SK-N-SH (cell line): ENCODE results near the gene HOXD10. TPM values are rescaled to one million over a fixed set of nuclear protein-coding genes. Genes with fewer than 3 reads are reported as not detected.

ENCODE experiments used
- CTCF ChIA-PET: fragments of 300-600, 350-600 bp; formaldehyde crosslinking; extraction: SDS; loops from one replicate; lab custom pipeline; 2021; lab: Yijun Ruan, JAX
- POLR2A ChIA-PET: fragments of 350-600 bp; sonication (Branson Sonifier 250); formaldehyde crosslinking; extraction: SDS; loops from one replicate; lab custom pipeline; 2020; ENCODE audit warnings: antibody characterized with exemption, inconsistent platforms; lab: Yijun Ruan, JAX
- DNase-seq: peaks from one replicate; pipeline ENCODE4 v3.0.0; 2012
- H2AFZ ChIP-seq: fragments of 200-600 bp; sonication (generic); 2 replicates; pipeline ENCODE4 v1.8.1; 2016; ENCODE audit warnings: antibody characterized with exemption, mild to moderate bottlenecking, low read depth
- H3F3A ChIP-seq: fragments of 200-600 bp; sonication (generic); replicated peaks from 2 replicates; pipeline ENCODE3; 2016; ENCODE audit warnings: antibody characterized with exemption, mild to moderate bottlenecking; ENCODE audit not compliant: insufficient read depth
- H3K27ac ChIP-seq, 2 experiments: fragments of 200-500 bp in 1 of 2; fragments of 200-600 bp in 1 of 2; sonication (Bioruptor generic) in 1 of 2; sonication (generic), shearing (Covaris generic) in 1 of 2; 2 replicates each; pipeline versions ENCODE4 v1.5.1 to v1.6.1; 2014 to 2016; ENCODE audit warnings: low read depth in 2 of 2, inconsistent platforms in 1 of 2, low read length in 1 of 2, mild to moderate bottlenecking in 1 of 2, mixed read lengths in 1 of 2
- H3K27me3 ChIP-seq: fragments of 200-600 bp; sonication (generic), shearing (Covaris generic); 2 replicates; pipeline ENCODE4 v1.6.1; 2016; ENCODE audit warnings: mixed run types; ENCODE audit not compliant: insufficient read depth
- H3K36me3 ChIP-seq, 2 experiments: fragments of 200-500 bp in 1 of 2; fragments of 200-600 bp in 1 of 2; sonication (Bioruptor generic) in 1 of 2; sonication (generic) in 1 of 2; replicated peaks in 1 of 2; 2 replicates each; pipeline versions ENCODE3 to v1.5.1; 2014 to 2016; ENCODE audit warnings: low read length in 1 of 2, mild to moderate bottlenecking in 1 of 2; ENCODE audit not compliant: insufficient read depth in 2 of 2, control insufficient read depth in 1 of 2
- H3K4me1 ChIP-seq, 2 experiments: fragments of 200-500 bp in 1 of 2; fragments of 200-600 bp in 1 of 2; sonication (Bioruptor generic) in 1 of 2; sonication (generic), shearing (Covaris generic) in 1 of 2; 2 replicates each; pipeline versions ENCODE4 v1.5.1 to v1.6.1; 2014 to 2016; ENCODE audit warnings: low read depth in 1 of 2, low read length in 1 of 2, mixed run types in 1 of 2; ENCODE audit not compliant: insufficient read depth in 2 of 2, control insufficient read depth in 1 of 2
- H3K4me2 ChIP-seq: fragments of 200-600 bp; sonication (generic), shearing (Covaris generic); 2 replicates; pipeline ENCODE4 v1.6.1; 2017; ENCODE audit warnings: mixed run types
- H3K4me3 ChIP-seq, 2 experiments: fragments of 200-500 bp in 1 of 2; fragments of 200-600 bp in 1 of 2; sonication (Bioruptor generic) in 1 of 2; sonication (generic), shearing (Covaris generic) in 1 of 2; 2 replicates each; pipeline versions ENCODE4 v1.5.1 to v1.8.1; 2014 to 2016; ENCODE audit warnings: low read depth in 2 of 2, inconsistent platforms in 1 of 2, low read length in 1 of 2, mild to moderate bottlenecking in 1 of 2, mixed read lengths in 1 of 2, moderate library complexity in 1 of 2
- H3K79me2 ChIP-seq: fragments of 200-600 bp; sonication (generic); 2 replicates; pipeline ENCODE4 v1.8.1; 2017; ENCODE audit warnings: mild to moderate bottlenecking; ENCODE audit not compliant: insufficient read depth
- H3K9ac ChIP-seq: fragments of 200-600 bp; sonication (generic); 2 replicates; pipeline ENCODE4 v1.6.1; 2017; ENCODE audit warnings: mixed run types
- H3K9me2 ChIP-seq: fragments of 200-600 bp; sonication (generic); 2 replicates; pipeline ENCODE4 v1.6.1; 2017; ENCODE audit warnings: mixed run types
- H3K9me3 ChIP-seq: fragments of 200-600 bp; sonication (generic); 2 replicates; pipeline ENCODE4 v1.6.1; 2017; ENCODE audit warnings: mixed run types, mild to moderate bottlenecking, moderate library complexity
- H4K20me1 ChIP-seq: fragments of 200-600 bp; sonication (generic); 2 replicates; pipeline ENCODE4 v1.6.1; 2017; ENCODE audit warnings: mild to moderate bottlenecking, mixed run types; ENCODE audit not compliant: insufficient read depth
- CHD2 ChIP-seq: fragments of 150-350 bp; IDR thresholded peaks from 2 replicates; pipeline ENCODE4 v1.6.1; 2018; ENCODE audit warnings: low read length; ENCODE audit not compliant: partially characterized antibody
- CTCF ChIP-seq: fragments of 200-600 bp; sonication (generic); IDR thresholded peaks from 2 replicates; pipeline ENCODE4 v1.6.1; 2017; ENCODE audit warnings: antibody characterized with exemption, mild to moderate bottlenecking, moderate library complexity
- FOXM1 ChIP-seq: IDR thresholded peaks from 2 replicates; pipeline ENCODE4 v1.4.0; 2012; ENCODE audit warnings: low read depth, mild to moderate bottlenecking
- GATA2 ChIP-seq: sonication (generic); formaldehyde crosslinking; IDR thresholded peaks from 2 replicates; pipeline ENCODE4 v1.5.0; 2020; ENCODE audit warnings: mild to moderate bottlenecking, missing genetic modification reagents
- MXI1 ChIP-seq: IDR thresholded peaks from 2 replicates; pipeline ENCODE4 v1.6.1; 2012; ENCODE audit warnings: mild to moderate bottlenecking, low read depth, low read length, improper control_type of control experiment
- NRF1 ChIP-seq: IDR thresholded peaks from 2 replicates; pipeline ENCODE4 v1.6.1; 2012; ENCODE audit warnings: low read depth, mild to moderate bottlenecking, low read length
- POLR2AphosphoS5 ChIP-seq: IDR thresholded peaks from 2 replicates; pipeline ENCODE4 v1.6.1; 2012; ENCODE audit warnings: low read depth, low read length
- RAD21 ChIP-seq: IDR thresholded peaks from 2 replicates; pipeline ENCODE4 v1.6.1; 2012; ENCODE audit warnings: mild to moderate bottlenecking, low read length
- TAF1 ChIP-seq: IDR thresholded peaks from 2 replicates; pipeline ENCODE4 v1.6.1; 2012; ENCODE audit warnings: low read depth, mild to moderate bottlenecking, low read length, moderate library complexity, borderline replicate concordance
- USF2 ChIP-seq: fragments of 150-350 bp; IDR thresholded peaks from 2 replicates; pipeline ENCODE4 v1.6.1; 2017; ENCODE audit warnings: antibody characterized with exemption, low read length, low read depth, borderline replicate concordance
- YY1 ChIP-seq: IDR thresholded peaks from 2 replicates; pipeline ENCODE4 v1.4.0; 2012; ENCODE audit warnings: low read depth, mild to moderate bottlenecking
- WGBS: methylation state at CpG from one replicate; pipeline ENCODE4 v1.1.6; 2017; ENCODE audit warnings: low lambda C conversion rate; 5-methylcytosine and 5-hydroxymethylcytosine counted together
- polyA plus RNA-seq, 3 experiments: library from polyadenylated mRNA; depleted of rRNA; stranded (reverse); fragments of >200 nt; gene quantifications; 2 replicates each; pipeline ENCODE4 v1.2.3, GENCODE V29; 2012

The HOXD10 gene
- polyA plus RNA-seq, 1 of the 3 experiments (the other 2 are of a cell fraction) = 0.10 TPM

DNA sequence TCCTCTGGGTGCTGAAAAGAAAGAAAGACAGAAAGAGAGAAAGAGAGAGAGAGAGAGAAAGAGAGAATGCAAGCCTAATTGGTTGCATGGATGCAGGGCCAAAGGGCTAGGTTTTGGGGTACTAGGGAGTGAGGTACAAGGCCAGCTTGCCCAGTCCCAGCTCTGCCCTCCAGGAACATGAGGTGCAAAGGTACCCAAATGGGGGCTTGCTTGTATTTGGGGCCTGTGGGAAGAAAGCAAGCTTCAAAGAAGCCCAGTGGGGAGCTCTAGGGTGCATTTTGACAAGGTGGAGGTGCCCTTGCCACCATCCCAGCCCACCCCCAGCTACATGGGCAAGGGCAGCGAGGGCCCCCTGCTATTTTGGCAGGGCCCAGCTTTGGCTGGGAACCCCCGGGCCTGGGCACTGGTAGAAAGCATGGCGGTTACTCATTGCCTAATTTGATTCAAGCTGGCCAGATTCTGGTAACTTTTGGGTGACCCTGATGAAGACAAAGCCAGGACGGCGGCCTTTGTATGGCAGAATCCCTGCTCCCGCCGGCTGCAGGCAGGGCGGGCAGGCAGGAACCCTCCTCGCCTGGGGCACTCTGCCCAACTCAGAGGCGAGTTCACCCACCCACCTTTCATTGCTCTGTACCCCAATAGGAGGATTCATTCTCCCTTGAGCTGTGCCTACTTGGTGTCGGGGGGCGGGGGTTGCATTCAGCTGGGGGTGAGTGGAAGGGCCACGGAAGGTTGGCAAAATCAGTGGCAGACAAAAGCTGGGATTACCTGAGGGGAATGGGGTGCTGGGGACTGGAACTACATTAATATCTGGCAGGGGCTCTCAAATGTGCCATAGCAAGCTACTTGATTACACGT lies 34.2 kb downstream of the HOXD10 start:
- Histone ChIP-seq H4K20me1 (no peaks in the 10 kb centered on the region), H3K27me3 (no peaks in the 10 kb centered on the region), H2AFZ (no peak overlapping the region), H3K27ac (no peak overlapping the region), H3K79me2 (no peaks in the 10 kb centered on the region)
- DNase-seq = no peak
- 97% methylated on average over 7 of the region's 14 CpGs for WGBS
- TF ChIP-seq MXI1 = no peak
- no peak for TF ChIP-seq FOXM1
- TF ChIP-seq CTCF = no peak
- no peak for TF ChIP-seq YY1
- no peak for TF ChIP-seq GATA2 (CRISPR knock-in tag)
- no peak for TF ChIP-seq CHD2
- TF ChIP-seq NRF1 = no peak
- no peak for TF ChIP-seq POLR2AphosphoS5
- TF ChIP-seq TAF1 = no peak
- TF ChIP-seq, all 33 proteins: peak for 0
- no peaks in the 10 kb centered on the region for H3K9me2 ChIP-seq
- H3F3A ChIP-seq = no peaks in the 10 kb centered on the region
- ChIA-PET POLR2A (no interaction called here), CTCF (interaction anchor here (0.7 to 4.4 kb wide), 4 partner anchors 11 to 404 kb away, joined by 3 to 24 read pairs (median 4); no protein-coding TSS in a partner anchor)
- H3K9ac ChIP-seq = no peak overlapping the region
- H3K4me1 ChIP-seq = peaks cover 0 to 8% of the 10 kb centered on the region in 2 experiments; a peak in 1 of 4 replicates
- no peak overlapping the region for H3K4me3 ChIP-seq
- no peaks in the 10 kb centered on the region for H3K9me3 ChIP-seq
- H3K36me3 ChIP-seq = peaks cover 0 to 27% of the 10 kb centered on the region in 2 experiments
- H3K4me2 ChIP-seq = no peak overlapping the region

- H3K9me2 ChIP-seq = no peaks in the 10 kb centered on the region
- peaks cover 0 to 27% of the 10 kb centered on the region in 2 experiments for H3K36me3 ChIP-seq
- no peak for DNase-seq
- H3K27ac ChIP-seq = no peak within 1 kb of the TSS
- TF ChIP-seq CTCF (no peak), USF2 (no peak), RAD21 (no peak)
- 95% methylated on average over 42 of the region's 55 CpGs for WGBS
- H3K9ac ChIP-seq = no peak within 1 kb of the TSS
- H3K27me3 ChIP-seq = no peaks in the 10 kb centered on the region
- no peak within 1 kb of the TSS for H3K4me3 ChIP-seq
- no peaks in the 10 kb centered on the region for H3K79me2 ChIP-seq
- ChIA-PET POLR2A (no interaction called here), CTCF (interaction anchor here (0.9 to 4.4 kb wide), 3 partner anchors 12 to 403 kb away, joined by 3 to 24 read pairs (median 5); no protein-coding TSS in a partner anchor)
- no peak within 1 kb of the TSS for H3K4me2 ChIP-seq
- H3F3A ChIP-seq = no peaks in the 10 kb centered on the region
- H2AFZ ChIP-seq = no peak within 1 kb of the TSS
- H3K9me3 ChIP-seq = no peaks in the 10 kb centered on the region
- peaks cover 0 to 11% of the 10 kb centered on the region in 2 experiments; a peak in 1 of 4 replicates for H3K4me1 ChIP-seq
- no peaks in the 10 kb centered on the region for H4K20me1 ChIP-seq
Measured at GRCh38 chr2:176151442-176152287, 35.1 kb downstream of the HOXD10 start, which contains the start of gene HOXD4. TSS of gene HOXD4 (plus strand) at chr2:176151550. CDS start at chr2:176151634, 84 bp downstream.
